ENCODE measurements around the gene GALR1. TPM values are rescaled to one million over a fixed set of nuclear protein-coding genes. Genes with fewer than 3 reads are reported as not detected.

Gene GALR1
- total and polyA plus RNA-seq, 12 donors = under 0.01 to 0.13 (median 0.02) TPM; not detected in 7

DNA sequence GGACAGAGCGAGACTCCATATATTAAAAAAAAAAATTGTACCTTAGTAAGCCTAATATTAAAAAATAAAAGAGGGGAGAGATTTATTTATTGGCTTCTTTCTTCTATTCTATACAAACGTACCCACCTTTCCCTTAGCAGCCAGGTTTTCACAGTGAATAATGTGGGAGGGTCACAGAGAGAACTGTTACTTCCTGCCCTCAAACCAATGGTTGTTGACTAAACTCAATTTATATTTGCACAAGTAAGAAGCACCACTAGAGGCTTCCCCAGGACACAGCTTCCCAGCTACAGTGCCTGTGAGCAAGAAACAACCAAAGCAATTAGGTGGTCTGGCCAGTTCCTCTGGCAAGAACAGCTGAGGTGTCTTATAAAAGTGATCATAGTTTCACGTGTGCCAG, 28.9 kb upstream of the GALR1 start:
- H3K36me3 ChIP-seq = no peaks in the 10 kb centered on the region
- intact Hi-C loops (cut with DNase I) = no loop called here
- 71 to 72% methylated on average over 3 of the region's 3 CpGs for WGBS, 2 donors
- peaks cover 0 to 5% (median 0%) of the 10 kb centered on the region in 9 donors for H3K4me1 ChIP-seq
- H3K9me3 ChIP-seq = no peaks in the 10 kb centered on the region
- no peak for ATAC-seq
- no peak for DNase-seq
- TF ChIP-seq, protein P1, sequence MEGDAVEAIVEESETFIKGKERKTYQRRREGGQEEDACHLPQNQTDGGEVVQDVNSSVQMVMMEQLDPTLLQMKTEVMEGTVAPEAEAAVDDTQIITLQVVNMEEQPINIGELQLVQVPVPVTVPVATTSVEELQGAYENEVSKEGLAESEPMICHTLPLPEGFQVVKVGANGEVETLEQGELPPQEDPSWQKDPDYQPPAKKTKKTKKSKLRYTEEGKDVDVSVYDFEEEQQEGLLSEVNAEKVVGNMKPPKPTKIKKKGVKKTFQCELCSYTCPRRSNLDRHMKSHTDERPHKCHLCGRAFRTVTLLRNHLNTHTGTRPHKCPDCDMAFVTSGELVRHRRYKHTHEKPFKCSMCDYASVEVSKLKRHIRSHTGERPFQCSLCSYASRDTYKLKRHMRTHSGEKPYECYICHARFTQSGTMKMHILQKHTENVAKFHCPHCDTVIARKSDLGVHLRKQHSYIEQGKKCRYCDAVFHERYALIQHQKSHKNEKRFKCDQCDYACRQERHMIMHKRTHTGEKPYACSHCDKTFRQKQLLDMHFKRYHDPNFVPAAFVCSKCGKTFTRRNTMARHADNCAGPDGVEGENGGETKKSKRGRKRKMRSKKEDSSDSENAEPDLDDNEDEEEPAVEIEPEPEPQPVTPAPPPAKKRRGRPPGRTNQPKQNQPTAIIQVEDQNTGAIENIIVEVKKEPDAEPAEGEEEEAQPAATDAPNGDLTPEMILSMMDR (IDR thresholded peaks at IDR 0.05) = no peak
- no peak overlapping the region for H3K27ac ChIP-seq
- peaks cover 0 to 7% (median 0%) of the 10 kb centered on the region in 7 donors for H3K27me3 ChIP-seq
- no peak overlapping the region for H3K4me3 ChIP-seq

DNA sequence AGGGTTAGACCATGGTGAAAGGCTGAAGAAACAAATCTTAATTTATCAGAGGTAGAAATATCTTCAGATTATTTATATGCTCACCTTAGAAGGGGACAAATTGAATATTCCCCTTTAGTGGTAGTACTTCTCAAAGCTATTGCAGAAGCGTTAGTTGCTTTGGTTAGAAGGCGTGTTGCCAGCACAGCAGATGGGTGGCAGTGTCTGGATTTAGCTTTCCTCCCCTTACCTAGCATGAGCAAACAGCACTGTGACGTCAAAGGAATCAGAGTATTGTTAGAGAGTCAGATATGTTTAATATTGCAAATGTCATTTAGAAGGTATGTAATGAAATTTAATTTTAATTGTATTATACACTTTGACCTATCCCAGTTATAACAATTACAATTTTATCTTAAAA, 27.2 kb upstream of the GALR1 start:
- Histone ChIP-seq H3K4me1 (peaks cover 0 to 5% (median 0%) of the 10 kb centered on the region in 9 donors), H3K4me3 (no peak overlapping the region), H3K27ac (no peak overlapping the region), H3K9me3 (no peaks in the 10 kb centered on the region), H3K36me3 (no peaks in the 10 kb centered on the region), H3K27me3 (peaks cover 0 to 7% (median 3%) of the 10 kb centered on the region in 7 donors)
- intact Hi-C loops (cut with DNase I) = no loop called here
- ATAC-seq (no peak), DNase-seq (no peak)
- WGBS, 2 donors = 50 to 62% methylated on average over 3 of the region's 3 CpGs
- TF ChIP-seq, protein P1 (IDR thresholded peaks at IDR 0.05) = no peak

DNA sequence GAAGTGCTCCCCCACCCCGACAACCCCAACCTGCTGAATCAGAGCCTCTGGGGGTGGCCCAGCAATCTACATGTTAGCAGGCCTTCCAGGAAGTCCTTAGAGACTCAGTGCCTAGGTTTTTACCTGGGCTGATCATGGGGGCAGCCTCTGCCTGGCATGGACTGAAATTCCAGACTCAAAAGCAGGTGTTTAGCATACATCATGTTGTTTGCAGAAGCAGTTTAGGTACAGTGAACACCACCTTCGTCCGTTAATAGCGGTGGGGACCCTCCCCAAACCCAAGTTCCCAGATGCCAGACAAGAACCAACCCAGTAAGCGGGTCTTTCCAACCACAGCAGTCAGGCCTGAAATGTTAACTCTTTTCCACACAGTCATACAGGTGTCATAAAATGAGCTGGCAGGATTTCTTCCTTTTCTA, 26.4 kb upstream of the GALR1 start:
- ATAC-seq = no peak
- no peak for DNase-seq
- Histone ChIP-seq H3K27ac (no peak overlapping the region), H3K9me3 (no peaks in the 10 kb centered on the region), H3K36me3 (no peaks in the 10 kb centered on the region), H3K4me3 (no peak overlapping the region), H3K27me3 (peaks cover 0 to 10% (median 3%) of the 10 kb centered on the region in 7 donors), H3K4me1 (peaks cover 0 to 5% (median 0%) of the 10 kb centered on the region in 9 donors)
- intact Hi-C loops (cut with DNase I) = no loop called here
- TF ChIP-seq, protein P1 (IDR thresholded peaks at IDR 0.05) = no peak
- 79 to 87% methylated on average over 5 of the region's 5 CpGs for WGBS, 2 donors

DNA sequence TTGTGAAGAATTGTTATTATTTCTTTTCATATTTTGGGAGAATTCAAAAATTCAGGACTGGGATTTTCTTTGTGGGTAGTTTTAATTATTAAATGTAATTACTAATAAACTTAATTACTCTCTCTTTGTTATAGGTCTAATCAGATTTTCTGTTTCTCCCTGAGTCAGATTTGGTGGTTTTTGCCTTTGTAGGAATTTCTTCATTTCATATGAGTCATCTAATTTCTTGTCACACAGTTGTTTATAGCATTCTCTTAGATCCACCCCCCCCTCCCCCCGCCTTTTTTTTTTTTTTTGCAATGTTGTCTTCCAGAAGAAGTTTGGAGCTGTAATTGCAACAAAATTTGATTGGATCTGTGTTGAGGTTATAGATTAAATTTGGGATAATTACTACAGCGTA, 26.0 kb upstream of the GALR1 start:
- H3K4me1 ChIP-seq = peaks cover 0 to 5% (median 0%) of the 10 kb centered on the region in 9 donors
- H3K36me3 ChIP-seq = no peaks in the 10 kb centered on the region
- 68 to 72% methylated on average over 2 of the region's 2 CpGs for WGBS, 2 donors
- no peak for ATAC-seq
- H3K4me3 ChIP-seq = no peak overlapping the region
- TF ChIP-seq, protein P1 (IDR thresholded peaks at IDR 0.05) = no peak
- no peaks in the 10 kb centered on the region for H3K9me3 ChIP-seq
- no peak for DNase-seq
- no peak overlapping the region for H3K27ac ChIP-seq
- intact Hi-C loops (cut with DNase I) = no loop called here
- peaks cover 0 to 11% (median 3%) of the 10 kb centered on the region in 7 donors for H3K27me3 ChIP-seq

Data from heart right ventricle (tissue), 16 donors.